GM21576 (cell line): ENCODE data around the gene BSN.
A peak's percentile ranks its signal among the peaks of the same experiment; 100 is the strongest.

Experiments
- ATAC-seq: cut with Tn5 transposase; IDR thresholded peaks from one replicate; pipeline ENCODE4 v1.9.1; 2021; ENCODE audit warnings: mild to moderate bottlenecking, moderate library complexity; ENCODE audit not compliant: unreplicated experiment

Gene BSN

GRCh38 chr3:49553692-49554632 lies at the start of gene BSN:
Gene BSN, plus strand, starts transcription at chr3:49554477. Its CDS starts 126 bp downstream, at chr3:49554603.
- peak; percentile 69 for ATAC-seq

- ATAC-seq: no peak
Observed at GRCh38 chr3:49506906-49507305, 47.4 kb upstream of the BSN start.

GRCh38 chr3:49509028-49509561 lies 45.2 kb upstream of the BSN start:
- ATAC-seq: no peak

GRCh38 chr3:49511639-49512038 lies 42.6 kb upstream of the BSN start:
- ATAC-seq: no peak

- no peak for ATAC-seq
Observed at GRCh38 chr3:49512781-49513355, 41.4 kb upstream of the BSN start.

- ATAC-seq: no peak
Observed at GRCh38 chr3:49513494-49514124, 40.7 kb upstream of the BSN start.

- no peak for ATAC-seq
Observed at GRCh38 chr3:49518016-49518415, 36.3 kb upstream of the BSN start.

GRCh38 chr3:49518441-49518840 lies 35.8 kb upstream of the BSN start:
- no peak for ATAC-seq

GRCh38 chr3:49519296-49519695 lies 35.0 kb upstream of the BSN start:
- no peak for ATAC-seq

GRCh38 chr3:49519916-49520385 lies 34.3 kb upstream of the BSN start:
- no peak for ATAC-seq

GRCh38 chr3:49523756-49524747 lies 30.2 kb upstream of the BSN start:
- ATAC-seq: no peak

- no peak for ATAC-seq
Observed at GRCh38 chr3:49529567-49529966, 24.7 kb upstream of the BSN start.

- no peak for ATAC-seq
Observed at GRCh38 chr3:49530231-49530630, 24.0 kb upstream of the BSN start.

- no peak for ATAC-seq
Observed at GRCh38 chr3:49530701-49531100, 23.6 kb upstream of the BSN start.

GRCh38 chr3:49531218-49531617 lies 23.1 kb upstream of the BSN start:
- ATAC-seq: no peak

GRCh38 chr3:49531715-49532114 lies 22.6 kb upstream of the BSN start:
- no peak for ATAC-seq

- ATAC-seq: no peak
Observed at GRCh38 chr3:49533031-49533430, 21.2 kb upstream of the BSN start.

GRCh38 chr3:49533786-49534519 lies 20.3 kb upstream of the BSN start:
- ATAC-seq: no peak

GRCh38 chr3:49534581-49535441 lies 19.5 kb upstream of the BSN start:
- no peak for ATAC-seq
